ENCODE results near the gene KIF21B. TPM values are rescaled to one million over a fixed set of nuclear protein-coding genes. Genes with fewer than 3 reads are reported as not detected.
A peak's percentile ranks its signal among the peaks of the same experiment; 100 is the strongest.

Gene KIF21B
- total and polyA plus RNA-seq, 9 of the 15 experiments (the other 6 are each of a cell fraction or from before 2014, with no cell fraction given) = 0.46 to 13.4 (median 5.9) TPM

DNA sequence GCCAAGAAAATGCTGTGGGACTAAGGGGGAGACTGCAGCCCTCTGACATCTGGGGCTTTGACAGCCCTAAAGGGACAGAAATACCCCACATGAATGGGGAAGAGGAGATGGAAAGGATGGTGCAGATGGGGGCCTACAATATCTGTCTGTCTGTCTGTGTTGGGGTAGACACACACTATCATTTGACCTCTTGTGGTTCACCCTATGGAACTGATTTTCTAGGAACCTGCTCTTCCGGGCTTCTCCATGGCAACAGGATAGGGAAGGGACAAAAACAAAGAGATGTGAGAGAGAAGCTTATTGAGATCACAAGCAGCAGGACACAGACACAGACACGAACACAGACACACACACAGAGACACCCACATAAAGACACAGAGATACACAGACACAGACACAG, 17.1 kb downstream of the KIF21B start:
- Histone ChIP-seq H3K4me1 (replicated peaks in 1 of 2; ENCODE audit: control insufficient read depth in 2 of 2, insufficient read depth in 2 of 2, low read length in 2 of 2) (peaks cover 0 to 4% of the 10 kb centered on the region in 2 experiments; a peak in 2 of 5 replicates), H3K4me3 (no peak overlapping the region), H3K9me3 (replicated peaks; ENCODE audit: control insufficient read depth, insufficient read depth, low read depth, low read length) (no peaks in the 10 kb centered on the region), H4K20me1 (replicated peaks; ENCODE audit: control insufficient read depth, insufficient read depth, low read length) (peaks cover 12% of the 10 kb centered on the region; the same call in 1 of the 2 replicates), H2AFZ (ENCODE audit: low read depth, low read length) (no peak overlapping the region), H3K27ac (ENCODE audit: extremely low read depth, low read depth, low read length) (no peak overlapping the region), H3K4me2 (ENCODE audit: insufficient read depth, low read length) (no peak overlapping the region), H3K9me1 (ENCODE audit: control insufficient read depth, insufficient read depth, low read length) (peaks cover 4% of the 10 kb centered on the region), H3K27me3 (ENCODE audit: control insufficient read depth in 2 of 2, insufficient read depth in 2 of 2, low read length in 2 of 2) (no peaks in the 10 kb centered on the region), H3K79me2 (ENCODE audit: control insufficient read depth, insufficient read depth, low read length) (no peaks in the 10 kb centered on the region), H3K9ac (ENCODE audit: insufficient read depth in 1 of 2, low read depth in 2 of 2, low read length in 2 of 2) (no peak overlapping the region), H3K36me3 (ENCODE audit: control insufficient read depth, insufficient read depth, low read length) (no peaks in the 10 kb centered on the region)
- CTCF ChIA-PET (ENCODE audit: low intra/inter-chr PET ratio) = no interaction called here
- TSS peak; percentile 26 for BruUV-seq (replicated peaks)
- in situ Hi-C loops (cut with MboI) (no loop called here), intact Hi-C loops (cut with micrococcal nuclease) (no loop called here)
- peak; percentile 27; the same call in 1 of the 3 replicates for ATAC-seq
- POLR2A ChIA-PET = interaction anchor here (0.6 to 2.3 kb wide), 4 partner anchors 9 to 468 kb away, joined by 3 to 13 read pairs (median 6); no protein-coding TSS in a partner anchor
- DNase-seq (ENCODE audit: extremely low read depth in 1 of 4, low spot score in 3 of 4) = peak in 3 of 4 experiments; percentile 37 to 57 (median 54)
- FAIRE-seq = no peak
- WGBS (ENCODE audit: insufficient coverage, low coverage, missing lambda C conversion rate) = 0% methylated on average over 2 of the region's 2 CpGs
- TF ChIP-seq, protein P1, sequence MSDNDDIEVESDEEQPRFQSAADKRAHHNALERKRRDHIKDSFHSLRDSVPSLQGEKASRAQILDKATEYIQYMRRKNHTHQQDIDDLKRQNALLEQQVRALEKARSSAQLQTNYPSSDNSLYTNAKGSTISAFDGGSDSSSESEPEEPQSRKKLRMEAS (CRISPR knock-in tag; IDR thresholded peaks at IDR 0.05) = no peak
- TF ChIP-seq U2AF2 (optimal IDR thresholded peaks at IDR 0.05; ENCODE audit: low read depth, low read length) (no peak), CBFA2T3 (IDR thresholded peaks at IDR 0.05) (peak; percentile 33; the same call in 1 of the 2 replicates), SMAD3 (CRISPR knock-in tag; conservative IDR thresholded peaks at IDR 0.05) (no peak), ILK (tag; IDR thresholded peaks at IDR 0.05; ENCODE audit: borderline replicate concordance, low read depth) (no peak), FOXA3 (CRISPR knock-in tag; conservative IDR thresholded peaks at IDR 0.05 in 1 of 2, IDR thresholded peaks at IDR 0.05 in 1 of 2) (no peak), ZNF3 (CRISPR knock-in tag; IDR thresholded peaks at IDR 0.05) (no peak), CHD2 (IDR thresholded peaks at IDR 0.05; ENCODE audit: low read depth, low read length) (no peak), ZFP1 (CRISPR knock-in tag; IDR thresholded peaks at IDR 0.05) (no peak), ZNF140 (CRISPR knock-in tag; IDR thresholded peaks at IDR 0.05) (no peak)
- TF ChIP-seq, protein P2, sequence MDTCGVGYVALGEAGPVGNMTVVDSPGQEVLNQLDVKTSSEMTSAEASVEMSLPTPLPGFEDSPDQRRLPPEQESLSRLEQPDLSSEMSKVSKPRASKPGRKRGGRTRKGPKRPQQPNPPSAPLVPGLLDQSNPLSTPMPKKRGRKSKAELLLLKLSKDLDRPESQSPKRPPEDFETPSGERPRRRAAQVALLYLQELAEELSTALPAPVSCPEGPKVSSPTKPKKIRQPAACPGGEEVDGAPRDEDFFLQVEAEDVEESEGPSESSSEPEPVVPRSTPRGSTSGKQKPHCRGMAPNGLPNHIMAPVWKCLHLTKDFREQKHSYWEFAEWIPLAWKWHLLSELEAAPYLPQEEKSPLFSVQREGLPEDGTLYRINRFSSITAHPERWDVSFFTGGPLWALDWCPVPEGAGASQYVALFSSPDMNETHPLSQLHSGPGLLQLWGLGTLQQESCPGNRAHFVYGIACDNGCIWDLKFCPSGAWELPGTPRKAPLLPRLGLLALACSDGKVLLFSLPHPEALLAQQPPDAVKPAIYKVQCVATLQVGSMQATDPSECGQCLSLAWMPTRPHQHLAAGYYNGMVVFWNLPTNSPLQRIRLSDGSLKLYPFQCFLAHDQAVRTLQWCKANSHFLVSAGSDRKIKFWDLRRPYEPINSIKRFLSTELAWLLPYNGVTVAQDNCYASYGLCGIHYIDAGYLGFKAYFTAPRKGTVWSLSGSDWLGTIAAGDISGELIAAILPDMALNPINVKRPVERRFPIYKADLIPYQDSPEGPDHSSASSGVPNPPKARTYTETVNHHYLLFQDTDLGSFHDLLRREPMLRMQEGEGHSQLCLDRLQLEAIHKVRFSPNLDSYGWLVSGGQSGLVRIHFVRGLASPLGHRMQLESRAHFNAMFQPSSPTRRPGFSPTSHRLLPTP (IDR thresholded peaks at IDR 0.05; ENCODE audit: borderline replicate concordance, extremely low read depth, insufficient read length) = no peak
- TF ChIP-seq, protein P3, sequence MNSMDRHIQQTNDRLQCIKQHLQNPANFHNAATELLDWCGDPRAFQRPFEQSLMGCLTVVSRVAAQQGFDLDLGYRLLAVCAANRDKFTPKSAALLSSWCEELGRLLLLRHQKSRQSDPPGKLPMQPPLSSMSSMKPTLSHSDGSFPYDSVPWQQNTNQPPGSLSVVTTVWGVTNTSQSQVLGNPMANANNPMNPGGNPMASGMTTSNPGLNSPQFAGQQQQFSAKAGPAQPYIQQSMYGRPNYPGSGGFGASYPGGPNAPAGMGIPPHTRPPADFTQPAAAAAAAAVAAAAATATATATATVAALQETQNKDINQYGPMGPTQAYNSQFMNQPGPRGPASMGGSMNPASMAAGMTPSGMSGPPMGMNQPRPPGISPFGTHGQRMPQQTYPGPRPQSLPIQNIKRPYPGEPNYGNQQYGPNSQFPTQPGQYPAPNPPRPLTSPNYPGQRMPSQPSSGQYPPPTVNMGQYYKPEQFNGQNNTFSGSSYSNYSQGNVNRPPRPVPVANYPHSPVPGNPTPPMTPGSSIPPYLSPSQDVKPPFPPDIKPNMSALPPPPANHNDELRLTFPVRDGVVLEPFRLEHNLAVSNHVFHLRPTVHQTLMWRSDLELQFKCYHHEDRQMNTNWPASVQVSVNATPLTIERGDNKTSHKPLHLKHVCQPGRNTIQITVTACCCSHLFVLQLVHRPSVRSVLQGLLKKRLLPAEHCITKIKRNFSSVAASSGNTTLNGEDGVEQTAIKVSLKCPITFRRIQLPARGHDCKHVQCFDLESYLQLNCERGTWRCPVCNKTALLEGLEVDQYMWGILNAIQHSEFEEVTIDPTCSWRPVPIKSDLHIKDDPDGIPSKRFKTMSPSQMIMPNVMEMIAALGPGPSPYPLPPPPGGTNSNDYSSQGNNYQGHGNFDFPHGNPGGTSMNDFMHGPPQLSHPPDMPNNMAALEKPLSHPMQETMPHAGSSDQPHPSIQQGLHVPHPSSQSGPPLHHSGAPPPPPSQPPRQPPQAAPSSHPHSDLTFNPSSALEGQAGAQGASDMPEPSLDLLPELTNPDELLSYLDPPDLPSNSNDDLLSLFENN (IDR thresholded peaks at IDR 0.05; ENCODE audit: low read depth in 2 of 2, low read length in 2 of 2) = no peak
- TF ChIP-seq, protein P4, sequence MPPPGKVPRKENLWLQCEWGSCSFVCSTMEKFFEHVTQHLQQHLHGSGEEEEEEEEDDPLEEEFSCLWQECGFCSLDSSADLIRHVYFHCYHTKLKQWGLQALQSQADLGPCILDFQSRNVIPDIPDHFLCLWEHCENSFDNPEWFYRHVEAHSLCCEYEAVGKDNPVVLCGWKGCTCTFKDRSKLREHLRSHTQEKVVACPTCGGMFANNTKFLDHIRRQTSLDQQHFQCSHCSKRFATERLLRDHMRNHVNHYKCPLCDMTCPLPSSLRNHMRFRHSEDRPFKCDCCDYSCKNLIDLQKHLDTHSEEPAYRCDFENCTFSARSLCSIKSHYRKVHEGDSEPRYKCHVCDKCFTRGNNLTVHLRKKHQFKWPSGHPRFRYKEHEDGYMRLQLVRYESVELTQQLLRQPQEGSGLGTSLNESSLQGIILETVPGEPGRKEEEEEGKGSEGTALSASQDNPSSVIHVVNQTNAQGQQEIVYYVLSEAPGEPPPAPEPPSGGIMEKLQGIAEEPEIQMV (tag; conservative IDR thresholded peaks at IDR 0.05; ENCODE audit: low read depth) = no peak
